Activated CD8-positive, alpha-beta memory T cell treated with anti-CD3 and anti-CD28 coated beads, Interleukin-2, amount 50 U/mL, for 4 hours (primary cell): ENCODE results near the gene ZNF592.

Source experiments
- DNase-seq: peaks from one replicate; pipeline ENCODE4 v3.0.0-alpha.2; 2020

The ZNF592 gene

DNA sequence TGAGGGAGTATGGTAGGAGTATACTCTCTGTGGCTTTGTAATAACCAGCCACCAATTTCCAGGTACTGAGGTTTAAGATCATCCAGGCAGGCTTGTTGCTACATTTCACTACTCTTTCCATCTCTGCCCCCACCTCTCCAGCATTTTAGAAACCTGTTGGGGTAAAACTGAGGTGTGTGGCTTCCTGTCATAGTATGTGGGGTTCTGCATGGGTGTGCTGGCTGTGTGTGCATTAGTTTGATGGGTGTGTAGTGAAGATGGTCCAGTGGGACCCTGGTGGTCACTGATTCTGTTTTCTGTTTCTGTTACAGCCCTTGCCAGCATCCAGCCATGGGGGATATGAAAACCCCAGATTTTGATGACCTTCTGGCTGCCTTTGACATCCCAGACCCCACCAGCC is 34.0 kb downstream of the ZNF592 start:
- DNase-seq: no peak

DNA sequence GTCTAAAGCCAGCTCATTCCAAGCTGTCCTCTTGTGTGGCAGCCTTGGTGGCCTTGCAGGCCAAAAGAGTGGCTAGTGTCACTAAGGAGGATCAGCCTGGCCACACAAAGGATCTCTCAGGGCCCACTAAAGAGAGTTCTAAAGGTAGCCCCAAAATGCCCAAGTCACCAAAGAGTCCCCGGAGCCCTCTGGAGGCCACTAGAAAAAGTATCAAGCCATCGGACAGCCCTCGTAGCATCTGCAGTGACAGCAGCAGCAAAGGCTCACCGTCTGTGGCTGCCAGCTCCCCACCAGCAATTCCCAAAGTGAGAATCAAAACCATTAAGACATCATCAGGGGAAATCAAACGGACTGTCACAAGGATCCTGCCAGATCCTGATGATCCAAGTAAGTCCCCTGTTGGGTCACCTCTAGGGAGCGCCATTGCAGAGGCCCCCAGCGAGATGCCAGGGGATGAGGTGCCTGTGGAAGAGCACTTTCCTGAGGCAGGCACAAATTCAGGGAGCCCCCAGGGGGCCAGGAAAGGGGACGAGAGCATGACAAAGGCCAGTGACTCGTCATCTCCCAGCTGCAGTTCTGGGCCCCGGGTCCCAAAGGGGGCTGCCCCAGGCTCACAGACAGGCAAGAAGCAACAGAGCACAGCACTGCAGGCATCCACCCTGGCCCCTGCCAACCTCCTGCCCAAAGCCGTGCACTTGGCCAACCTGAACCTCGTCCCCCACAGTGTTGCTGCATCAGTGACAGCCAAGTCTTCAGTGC is 35.3 kb downstream of the ZNF592 start:
- no peak for DNase-seq

DNA sequence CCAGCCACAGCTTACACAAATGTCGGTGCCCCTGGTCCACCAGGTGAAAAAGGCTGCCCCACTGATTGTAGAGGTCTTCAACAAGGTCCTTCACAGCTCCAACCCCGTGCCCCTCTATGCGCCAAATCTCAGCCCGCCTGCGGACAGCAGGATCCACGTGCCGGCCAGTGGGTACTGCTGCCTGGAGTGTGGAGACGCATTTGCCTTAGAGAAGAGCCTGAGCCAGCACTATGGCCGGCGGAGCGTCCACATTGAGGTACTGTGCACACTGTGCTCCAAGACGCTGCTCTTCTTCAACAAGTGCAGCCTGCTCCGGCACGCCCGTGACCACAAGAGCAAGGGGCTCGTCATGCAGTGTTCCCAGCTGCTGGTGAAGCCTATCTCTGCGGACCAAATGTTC is 35.9 kb downstream of the ZNF592 start:
- no peak for DNase-seq

DNA sequence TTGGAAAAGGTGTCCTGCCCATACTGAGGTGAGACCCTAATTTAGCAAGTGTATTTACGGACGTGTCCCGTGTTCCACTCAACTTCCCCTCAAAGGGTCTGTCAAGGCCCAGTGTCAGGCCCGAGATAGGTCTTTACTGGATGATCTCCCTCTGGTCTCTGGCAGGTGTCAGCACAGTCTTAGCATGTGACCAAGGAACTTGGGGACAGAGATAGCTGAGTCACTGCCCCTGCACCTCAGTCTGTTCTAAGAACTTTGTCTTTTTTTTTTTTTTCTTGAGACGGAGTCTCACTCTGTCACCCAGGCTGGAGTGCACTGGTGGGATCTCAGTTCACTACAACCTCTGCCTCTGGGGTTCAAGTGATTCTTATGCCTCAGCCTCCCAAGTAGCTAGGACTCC is 36.7 kb downstream of the ZNF592 start:
- no peak for DNase-seq

DNA sequence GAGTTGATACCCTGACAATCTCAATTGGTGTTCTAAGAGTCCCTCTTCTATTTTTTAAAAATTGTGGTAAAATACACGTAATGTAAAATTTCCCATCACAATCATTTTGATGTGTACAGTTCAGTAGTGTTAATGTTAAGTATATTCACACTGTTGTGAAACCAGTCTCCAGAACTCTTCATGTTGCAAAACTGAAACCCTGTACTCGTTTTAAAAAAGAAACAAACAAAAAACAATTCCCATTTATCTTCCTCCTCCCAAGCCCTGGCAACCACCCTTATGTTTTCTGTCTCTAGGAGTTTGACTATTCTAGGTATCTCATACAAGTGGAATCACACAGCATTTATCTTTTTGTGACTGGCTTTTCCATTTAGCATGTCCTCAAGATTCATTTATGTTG is 40.1 kb downstream of the ZNF592 start:
- no peak for DNase-seq

DNA sequence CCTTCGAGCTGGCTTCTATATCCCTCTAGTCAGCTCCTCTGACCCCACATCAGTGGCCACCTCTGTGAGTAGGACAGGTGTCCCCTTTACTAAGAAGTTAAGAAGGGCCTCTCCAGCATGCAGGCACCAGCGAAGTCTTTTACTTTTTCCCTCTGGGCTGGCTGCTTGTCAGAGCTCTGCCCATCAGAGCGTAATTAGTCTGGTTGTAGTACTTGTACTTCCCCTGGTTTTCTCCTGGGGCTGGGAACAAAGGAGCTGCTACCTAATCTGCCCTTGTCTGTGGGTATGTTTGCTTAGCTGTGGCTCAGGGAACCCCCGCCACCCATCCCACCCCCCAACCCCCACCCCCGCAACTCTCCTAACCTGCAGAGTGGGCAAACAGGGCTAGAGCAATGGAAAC is 41.4 kb downstream of the ZNF592 start:
- no peak for DNase-seq

DNA sequence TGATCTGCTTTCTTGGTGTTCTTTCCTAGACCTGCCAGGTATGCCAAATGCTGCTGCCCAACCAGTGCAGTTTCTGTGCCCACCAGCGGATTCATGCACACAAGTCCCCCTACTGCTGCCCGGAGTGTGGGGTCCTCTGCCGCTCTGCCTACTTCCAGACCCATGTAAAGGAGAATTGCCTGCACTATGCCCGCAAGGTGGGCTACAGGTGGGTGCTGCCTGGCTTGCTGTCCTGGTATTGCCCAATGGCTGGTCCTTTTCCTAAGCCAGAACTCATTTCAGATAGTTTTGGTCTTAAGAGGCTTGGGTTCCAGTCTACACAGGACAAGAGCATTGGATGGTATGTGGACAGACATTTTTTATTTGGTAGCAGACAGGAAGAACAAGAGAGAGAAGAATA is 42.3 kb downstream of the ZNF592 start:
- no peak for DNase-seq

DNA sequence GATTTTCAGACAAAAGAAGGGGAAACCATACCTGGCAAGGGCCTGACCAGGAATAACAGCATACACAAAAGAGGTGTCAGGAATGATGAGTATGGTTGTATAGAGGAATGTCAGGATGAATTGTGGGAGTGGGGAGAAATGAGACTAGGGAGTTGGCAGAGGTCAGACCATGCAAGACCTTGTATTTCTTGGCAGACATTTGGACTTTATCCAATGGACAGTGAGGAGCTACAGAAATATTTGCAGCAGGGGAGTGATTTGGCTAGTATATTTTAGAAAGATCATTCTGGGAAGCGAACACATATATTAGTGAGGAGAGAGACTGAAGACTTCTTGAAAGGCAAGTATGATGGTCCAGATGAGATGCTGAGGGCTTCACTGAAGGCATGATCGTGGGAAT is 43.4 kb downstream of the ZNF592 start:
- DNase-seq: no peak

DNA sequence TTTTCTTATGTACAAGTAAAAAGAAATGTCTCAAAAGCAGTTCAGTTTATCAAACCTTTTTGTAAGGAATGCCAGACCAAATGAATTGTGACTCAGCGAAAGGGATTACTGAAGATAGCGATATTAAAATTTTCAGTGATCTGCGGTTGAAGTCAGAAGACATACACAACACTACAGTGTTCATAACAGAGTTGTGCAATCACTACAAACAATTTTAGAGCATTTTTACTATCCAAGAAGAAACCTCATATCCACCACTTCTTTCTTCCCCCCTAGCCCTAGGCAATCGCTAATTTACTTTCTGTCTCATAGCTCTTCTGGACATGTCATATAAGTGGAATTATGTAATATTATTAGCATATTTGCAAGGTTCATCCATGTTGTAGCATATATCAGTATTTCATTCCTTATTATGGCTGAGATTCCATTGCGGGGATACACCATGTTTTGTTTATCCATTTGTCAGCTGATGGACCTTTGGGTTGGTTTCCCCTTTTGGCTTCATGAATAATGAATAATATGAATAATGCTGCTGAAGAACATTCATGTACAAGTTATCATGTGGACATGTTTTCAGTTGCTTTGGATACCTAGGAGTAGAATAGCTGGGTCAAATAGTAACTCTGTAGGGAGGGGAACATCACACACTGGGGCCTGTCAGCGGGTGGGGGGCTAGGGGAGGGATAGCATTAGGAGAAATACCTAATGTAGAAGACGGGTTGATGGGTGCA is 45.2 kb downstream of the ZNF592 start:
- DNase-seq: no peak

DNA sequence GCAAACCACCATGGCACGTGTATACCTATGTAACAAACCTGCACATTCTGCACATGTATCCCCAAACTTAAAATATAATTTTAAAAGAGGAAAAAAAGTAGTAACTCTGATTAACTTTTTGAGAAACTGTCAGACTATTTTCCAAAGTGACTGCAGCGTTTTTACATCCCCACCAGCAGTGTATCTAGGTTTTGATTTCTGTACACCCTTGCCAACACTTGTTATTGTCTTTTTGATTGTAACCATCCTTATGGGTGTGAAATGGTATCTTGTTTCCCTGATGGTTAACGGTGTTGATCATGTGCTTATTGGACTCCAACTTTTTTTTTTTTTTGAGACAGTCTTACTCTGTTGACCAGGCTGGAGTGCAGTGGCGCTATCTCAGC is 45.8 kb downstream of the ZNF592 start:
- no peak for DNase-seq

DNA sequence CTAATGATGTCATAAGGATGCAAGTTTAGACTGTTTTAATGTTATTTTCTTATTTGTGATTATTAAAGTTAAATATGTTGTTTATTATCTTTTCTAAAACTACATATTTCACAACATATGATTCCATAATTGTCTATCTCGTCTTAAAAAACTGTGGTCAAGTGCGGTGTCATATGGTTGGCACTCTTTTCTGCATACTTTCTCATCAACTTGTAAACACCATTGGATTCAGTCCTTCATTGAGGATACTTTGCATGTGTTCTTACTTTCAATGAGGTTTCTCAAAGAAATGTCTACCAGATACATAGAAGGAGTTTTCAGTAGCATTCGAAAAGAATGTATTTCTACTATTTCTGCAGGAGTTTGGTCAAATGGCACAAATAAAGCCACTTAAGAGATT is 46.8 kb downstream of the ZNF592 start:
- DNase-seq: no peak

DNA sequence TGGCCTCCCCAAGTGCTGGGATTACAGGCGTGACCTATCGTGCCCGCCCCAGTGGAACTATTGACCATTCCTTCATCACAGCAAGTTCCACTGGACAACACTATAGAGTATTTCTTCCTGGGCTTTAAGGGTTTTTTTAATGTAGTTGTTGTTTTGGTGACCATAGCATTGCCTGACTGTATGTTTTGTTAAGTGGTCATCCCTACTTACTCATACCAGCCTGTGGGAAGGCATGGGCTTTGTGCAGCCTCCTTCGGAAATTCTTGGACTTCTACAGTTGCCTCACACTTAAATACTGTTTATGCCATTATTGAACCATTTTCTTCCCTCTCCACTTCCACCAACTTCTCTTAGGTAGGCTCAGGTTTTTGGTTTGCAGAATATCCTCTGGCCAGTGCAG is 48.8 kb downstream of the ZNF592 start:
- no peak for DNase-seq

DNA sequence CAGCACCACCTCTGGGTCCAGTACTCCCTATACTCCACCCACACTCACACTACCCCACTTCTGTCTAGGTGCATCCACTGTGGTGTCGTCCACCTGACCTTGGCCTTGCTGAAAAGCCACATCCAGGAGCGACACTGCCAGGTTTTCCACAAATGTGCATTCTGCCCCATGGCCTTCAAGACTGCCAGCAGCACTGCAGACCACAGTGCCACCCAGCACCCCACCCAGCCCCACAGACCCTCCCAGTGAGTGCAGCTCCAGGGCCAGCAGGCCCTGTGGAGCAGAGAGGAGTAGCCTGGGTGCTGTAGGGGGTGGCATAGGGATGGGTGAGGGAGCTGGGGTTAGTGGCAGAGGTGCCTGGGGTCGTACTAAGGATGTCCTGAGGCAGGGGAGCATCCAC is 49.4 kb downstream of the ZNF592 start:
- DNase-seq: no peak

DNA sequence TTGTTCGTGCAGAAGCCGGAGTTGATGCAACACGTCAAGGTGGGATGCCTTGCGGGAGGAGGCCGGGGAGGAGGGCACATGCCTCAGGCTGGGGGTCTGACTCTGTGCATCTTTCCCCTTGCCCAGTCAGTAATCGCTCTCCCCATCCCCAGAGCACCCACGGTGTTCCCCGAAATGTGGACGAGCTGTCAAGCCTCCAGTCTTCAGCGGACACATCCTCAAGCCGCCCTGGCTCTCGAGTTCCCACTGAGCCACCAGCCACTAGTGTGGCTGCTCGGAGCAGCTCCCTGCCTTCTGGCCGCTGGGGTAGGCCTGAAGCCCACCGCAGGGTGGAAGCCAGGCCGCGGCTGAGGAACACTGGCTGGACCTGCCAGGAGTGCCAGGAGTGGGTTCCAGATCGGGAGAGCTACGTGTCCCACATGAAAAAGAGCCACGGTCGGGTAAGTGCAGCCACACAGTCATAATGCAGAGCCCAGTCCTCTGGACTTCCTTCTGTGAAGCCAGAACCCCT is 50.1 kb downstream of the ZNF592 start:
- no peak for DNase-seq

DNA sequence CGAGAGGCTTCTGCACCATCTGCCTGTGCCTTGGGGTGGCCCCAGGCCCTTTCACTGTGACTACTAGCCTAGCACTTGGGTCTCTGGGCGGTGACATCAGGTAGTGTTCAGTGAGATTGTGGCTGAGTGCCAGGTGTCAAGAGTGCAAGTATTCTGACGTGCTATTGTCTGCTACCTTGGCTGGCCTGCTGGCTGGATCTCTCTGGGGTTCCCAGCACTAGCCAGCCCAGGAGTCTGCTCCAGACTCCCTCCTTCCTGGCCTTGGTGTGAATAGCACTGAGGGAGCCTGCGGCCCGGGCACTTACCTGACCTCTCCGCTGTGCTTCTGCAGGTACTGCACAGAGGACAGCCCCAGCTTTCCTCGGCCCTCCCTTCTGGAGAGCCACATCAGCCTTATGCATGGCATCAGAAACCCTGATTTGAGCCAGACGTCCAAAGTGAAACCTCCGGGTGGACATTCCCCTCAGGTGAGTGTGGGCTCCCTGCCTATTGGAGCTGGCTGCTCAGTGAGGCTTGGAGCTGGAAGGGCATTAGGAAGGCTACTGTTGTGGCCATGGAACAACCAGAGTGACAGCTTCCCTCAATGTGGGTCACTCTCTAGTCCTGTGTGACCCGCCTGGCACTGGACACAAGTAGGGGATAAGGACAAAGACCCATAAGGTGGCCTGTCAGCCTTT is 51.3 kb downstream of the ZNF592 start:
- DNase-seq: no peak

DNA sequence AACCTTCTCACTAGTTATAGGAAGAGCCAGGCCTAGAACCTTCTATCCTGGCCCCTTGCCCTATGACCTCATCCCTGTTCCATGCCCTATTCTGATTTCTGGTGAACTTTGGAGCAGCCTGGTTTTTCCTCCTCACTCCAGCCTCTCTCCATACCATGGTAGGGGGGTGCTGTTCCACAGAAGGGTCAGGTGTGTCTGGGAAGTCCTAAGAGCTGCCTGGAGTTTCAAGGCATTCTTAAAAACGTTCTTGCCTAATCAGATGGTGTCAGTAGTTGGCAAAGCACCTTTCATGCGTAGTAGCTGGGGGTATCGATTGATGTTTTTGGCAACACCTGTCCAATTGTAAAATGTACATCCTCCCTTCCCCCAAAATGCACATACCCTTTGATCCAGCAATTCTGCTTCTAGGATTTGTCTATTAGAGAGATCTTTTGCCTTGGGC is 52.0 kb downstream of the ZNF592 start:
- DNase-seq: no peak

DNA sequence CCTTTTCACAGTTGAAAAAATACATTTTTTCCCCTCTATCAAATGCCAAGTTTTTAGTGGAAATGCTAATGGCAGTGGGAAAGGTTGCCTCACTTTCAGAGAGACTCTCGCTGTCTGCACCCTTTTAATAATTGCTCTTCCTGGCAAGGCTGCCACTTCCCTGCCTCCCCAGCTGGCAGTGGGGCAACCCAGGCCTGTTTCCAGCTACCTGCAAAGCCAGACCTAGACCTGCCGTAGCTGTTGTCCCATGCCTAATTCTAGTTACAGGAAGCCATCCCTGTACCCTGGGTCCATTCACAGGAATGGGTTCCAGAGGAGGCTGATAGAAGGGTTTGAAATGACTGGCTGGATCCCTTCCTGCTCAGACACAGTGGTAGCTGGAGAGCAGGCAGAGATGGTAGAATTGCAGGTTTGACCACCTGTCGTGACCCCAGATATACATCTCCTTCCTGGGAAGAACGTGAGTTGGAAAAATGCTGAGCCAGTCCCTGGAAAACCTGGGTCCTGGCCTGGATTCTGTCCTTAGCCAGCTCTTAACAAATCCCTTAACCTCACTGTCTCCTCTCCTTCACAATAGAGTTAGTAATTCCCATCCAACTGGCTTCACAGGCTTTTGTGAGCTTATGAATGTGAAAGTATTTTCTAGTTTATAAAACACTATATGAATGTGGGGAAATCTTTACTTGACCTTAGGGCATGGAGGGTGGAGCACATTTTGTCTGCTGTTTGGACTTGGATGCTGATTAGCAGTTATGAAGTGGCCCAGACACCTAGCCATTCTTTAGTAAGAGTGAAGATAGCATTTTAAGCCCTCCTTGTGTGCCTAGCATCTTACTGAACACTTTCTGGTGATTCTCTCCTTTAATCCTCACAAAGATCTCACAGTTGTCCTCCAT is 55.9 kb downstream of the ZNF592 start:
- DNase-seq: no peak

DNA sequence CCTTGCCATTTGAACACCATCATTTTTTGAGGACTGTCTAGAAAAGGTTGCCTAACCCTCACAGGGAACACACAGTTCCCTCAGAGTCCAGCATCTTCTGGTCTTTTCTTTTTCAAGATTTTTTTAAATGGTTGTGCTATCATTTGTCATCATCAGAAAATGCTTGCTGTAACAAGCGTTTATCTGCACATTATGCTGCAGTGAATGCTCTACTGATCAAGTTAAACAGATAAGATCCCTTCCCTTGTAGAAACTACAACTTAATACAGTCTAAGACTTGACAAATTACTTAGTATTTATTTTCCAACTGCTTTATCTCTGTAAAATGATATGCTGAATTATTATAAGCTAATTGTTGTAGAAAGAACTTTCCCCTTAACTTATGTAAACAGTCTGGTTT is 56.8 kb downstream of the ZNF592 start:
- no peak for DNase-seq

DNA sequence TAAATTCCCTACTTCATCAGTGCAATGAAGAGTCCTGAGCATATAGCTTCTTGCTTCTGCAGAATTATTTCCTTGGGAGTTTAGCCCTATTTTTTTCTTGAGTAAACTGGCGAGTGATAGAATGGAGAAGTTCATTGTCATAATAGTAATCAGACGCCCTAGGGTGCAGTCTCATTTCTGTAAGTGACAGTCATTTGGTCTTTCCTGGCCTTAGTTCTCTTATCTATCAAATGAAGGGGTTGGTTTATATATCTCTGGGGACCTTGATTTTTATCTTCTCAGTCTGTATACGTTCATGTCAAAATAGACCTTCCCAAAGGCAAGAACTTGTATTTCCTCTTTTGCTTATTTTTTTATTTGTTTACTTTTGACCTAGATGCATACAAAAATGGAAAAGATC is 58.8 kb downstream of the ZNF592 start:
- DNase-seq: no peak

DNA sequence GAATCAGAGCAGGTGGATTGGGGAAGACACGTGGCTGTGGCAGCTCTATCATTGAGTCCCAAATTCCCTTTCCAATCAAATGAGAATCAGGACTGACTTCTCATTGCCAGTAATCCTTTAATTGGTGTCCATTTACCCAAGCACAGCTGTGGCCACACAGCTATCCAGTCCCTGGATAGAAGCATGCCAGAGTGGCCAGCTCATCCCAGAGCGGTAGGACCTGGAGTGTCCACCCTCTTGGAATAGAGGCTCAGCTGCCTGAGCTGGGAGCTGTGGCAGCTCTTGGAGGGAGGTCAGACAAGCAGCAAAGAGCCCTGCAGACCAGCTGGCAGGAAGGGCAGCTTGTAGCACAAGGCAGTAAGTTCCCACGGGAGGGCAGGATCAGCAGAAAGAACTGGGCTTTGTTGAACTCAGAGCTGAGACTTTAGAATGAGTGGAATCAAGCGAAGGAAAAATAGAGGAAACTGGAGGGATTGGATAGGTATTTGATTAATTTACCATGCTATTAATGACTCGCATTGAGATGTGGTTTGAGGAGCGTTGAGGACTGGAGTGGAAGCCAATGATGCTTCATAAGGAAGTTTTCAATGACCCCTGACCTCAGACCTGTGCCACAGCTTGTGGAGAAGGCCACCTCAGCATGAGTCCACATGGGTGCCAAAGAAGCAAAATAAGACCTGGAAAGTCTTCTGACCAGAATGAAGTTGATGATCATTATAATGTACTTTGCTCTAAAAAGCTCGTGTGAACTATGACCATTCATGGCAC is 61.9 kb downstream of the ZNF592 start:
- DNase-seq: no peak

DNA sequence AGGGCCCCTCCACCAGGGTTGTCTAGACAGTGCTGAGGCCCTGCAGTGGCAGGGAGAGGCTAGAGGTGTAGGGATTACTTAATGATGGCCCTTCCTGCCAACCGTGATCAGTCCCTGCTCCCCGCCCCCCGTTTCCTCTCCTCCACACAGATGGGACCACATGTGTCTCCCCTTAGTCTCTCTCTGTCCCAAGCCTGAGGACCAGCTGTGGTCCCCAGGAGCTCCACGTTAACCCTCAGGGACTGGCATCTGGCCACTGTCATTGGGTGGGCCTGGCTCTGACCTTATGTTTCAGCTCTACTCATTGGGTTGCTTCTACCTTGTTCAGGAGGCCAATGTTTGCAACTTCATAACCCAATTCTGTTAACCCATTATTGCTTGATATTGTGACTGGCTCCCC is 62.8 kb downstream of the ZNF592 start:
- DNase-seq: no peak

DNA sequence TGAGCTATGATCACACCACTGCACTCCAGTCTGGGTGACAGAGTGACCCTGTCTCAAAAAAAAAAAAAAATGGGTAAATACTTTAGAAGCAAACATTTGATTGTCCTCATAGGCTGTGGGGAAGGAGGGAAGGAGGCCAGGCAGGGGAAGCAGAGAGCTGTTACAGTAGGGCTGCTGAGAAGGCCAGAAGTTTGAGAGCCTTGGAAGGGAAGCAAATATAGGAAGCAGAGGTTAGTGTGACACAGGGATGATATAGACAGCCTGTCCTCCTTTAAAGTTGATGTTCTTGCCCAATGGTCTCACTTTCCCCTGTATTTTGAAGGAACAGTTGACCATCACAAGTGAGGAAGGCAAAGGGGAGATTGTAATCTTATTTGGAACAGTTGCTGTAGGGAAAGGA is 63.4 kb downstream of the ZNF592 start:
- no peak for DNase-seq
